Measurements from ENCODE around the gene SMC1A.

Gene SMC1A

DNA sequence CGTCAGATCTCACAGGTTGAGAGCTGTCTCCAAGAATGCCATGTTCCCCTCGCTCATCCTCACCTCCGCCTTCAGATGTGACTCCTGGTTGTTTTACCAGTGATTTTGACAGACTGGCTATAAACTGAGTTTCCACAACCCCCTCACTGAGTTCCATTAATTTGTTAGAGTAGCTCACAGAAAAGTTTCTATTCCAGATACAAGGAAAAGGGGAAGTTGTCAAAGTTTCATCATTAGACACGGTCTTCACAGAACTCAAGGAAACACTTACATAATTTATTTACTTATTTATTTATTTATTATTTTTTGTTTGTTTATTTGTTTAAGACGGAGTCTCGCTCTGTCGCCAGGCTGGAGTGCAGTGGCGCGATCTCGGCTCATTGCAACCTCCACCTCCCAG is 85.4 kb downstream of the SMC1A start:
- H3K27me3 ChIP-seq (replicated peaks; ENCODE audit: control insufficient read depth, insufficient read depth, low read length), result no peaks in the 10 kb centered on the region
- H3K36me3 ChIP-seq (ENCODE audit: control insufficient read depth, insufficient read depth, low read length), result no peaks in the 10 kb centered on the region
- TF ChIP-seq, protein P1, sequence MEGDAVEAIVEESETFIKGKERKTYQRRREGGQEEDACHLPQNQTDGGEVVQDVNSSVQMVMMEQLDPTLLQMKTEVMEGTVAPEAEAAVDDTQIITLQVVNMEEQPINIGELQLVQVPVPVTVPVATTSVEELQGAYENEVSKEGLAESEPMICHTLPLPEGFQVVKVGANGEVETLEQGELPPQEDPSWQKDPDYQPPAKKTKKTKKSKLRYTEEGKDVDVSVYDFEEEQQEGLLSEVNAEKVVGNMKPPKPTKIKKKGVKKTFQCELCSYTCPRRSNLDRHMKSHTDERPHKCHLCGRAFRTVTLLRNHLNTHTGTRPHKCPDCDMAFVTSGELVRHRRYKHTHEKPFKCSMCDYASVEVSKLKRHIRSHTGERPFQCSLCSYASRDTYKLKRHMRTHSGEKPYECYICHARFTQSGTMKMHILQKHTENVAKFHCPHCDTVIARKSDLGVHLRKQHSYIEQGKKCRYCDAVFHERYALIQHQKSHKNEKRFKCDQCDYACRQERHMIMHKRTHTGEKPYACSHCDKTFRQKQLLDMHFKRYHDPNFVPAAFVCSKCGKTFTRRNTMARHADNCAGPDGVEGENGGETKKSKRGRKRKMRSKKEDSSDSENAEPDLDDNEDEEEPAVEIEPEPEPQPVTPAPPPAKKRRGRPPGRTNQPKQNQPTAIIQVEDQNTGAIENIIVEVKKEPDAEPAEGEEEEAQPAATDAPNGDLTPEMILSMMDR (IDR thresholded peaks at IDR 0.05; ENCODE audit: insufficient read depth, low read length, poor library complexity, severe bottlenecking), result no peak
- no peak overlapping the region for H3K4me3 ChIP-seq (replicated peaks; ENCODE audit: low read depth, low read length)
- DNase-seq (ENCODE audit: extremely low read depth, insufficient read length), result no peak

DNA sequence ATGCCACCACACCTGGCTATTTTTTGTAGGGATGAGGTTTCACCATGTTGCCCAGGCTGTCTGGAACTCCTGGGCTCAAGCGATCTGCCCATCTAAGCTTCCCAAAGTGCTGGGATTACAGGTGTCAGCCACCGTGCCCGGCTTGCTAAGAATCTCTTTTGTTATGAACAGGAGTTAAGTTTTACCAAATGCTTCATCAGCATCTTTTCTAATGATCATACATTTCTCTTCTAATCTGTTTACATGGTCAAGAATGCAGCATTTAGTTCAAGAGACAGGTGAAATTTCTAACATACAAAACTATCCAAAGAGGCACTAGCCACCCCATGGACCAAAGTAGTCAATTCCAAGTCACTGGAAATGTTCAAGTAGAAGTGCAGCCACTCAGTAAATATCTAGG is 88.6 kb downstream of the SMC1A start:
- TF ChIP-seq, protein P1 (IDR thresholded peaks at IDR 0.05; ENCODE audit: insufficient read depth, low read length, poor library complexity, severe bottlenecking), result no peak
- no peak for DNase-seq (ENCODE audit: extremely low read depth, insufficient read length)
- no peaks in the 10 kb centered on the region for H3K36me3 ChIP-seq (ENCODE audit: control insufficient read depth, insufficient read depth, low read length)
- no peaks in the 10 kb centered on the region for H3K27me3 ChIP-seq (replicated peaks; ENCODE audit: control insufficient read depth, insufficient read depth, low read length)
- H3K4me3 ChIP-seq (replicated peaks; ENCODE audit: low read depth, low read length), result no peak overlapping the region

DNA sequence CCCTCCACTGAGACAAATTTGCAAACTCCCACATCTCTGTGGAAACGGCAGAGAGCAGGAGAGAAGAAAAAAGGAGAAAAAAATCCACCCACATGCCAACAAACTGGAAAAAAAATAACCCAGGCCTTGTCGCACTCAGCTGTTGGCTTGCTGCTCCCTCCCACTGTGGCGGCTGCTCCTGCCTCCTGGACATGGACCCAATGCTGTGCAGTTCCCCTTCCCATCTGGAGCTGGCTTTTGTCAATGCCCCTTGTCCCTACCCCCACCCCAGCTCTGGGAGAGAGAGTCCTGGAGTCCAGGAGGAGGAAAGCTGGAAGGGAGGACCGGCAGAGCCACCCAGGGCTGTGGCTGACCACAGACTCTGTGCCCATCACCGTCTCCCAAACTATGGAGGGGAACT is 90.2 kb downstream of the SMC1A start:
- DNase-seq (ENCODE audit: extremely low read depth, insufficient read length), result no peak
- Histone ChIP-seq H3K27me3 (replicated peaks; ENCODE audit: control insufficient read depth, insufficient read depth, low read length) (no peaks in the 10 kb centered on the region), H3K4me3 (replicated peaks; ENCODE audit: low read depth, low read length) (no peak overlapping the region), H3K36me3 (ENCODE audit: control insufficient read depth, insufficient read depth, low read length) (no peaks in the 10 kb centered on the region)
- TF ChIP-seq, protein P1 (IDR thresholded peaks at IDR 0.05; ENCODE audit: insufficient read depth, low read length, poor library complexity, severe bottlenecking), result no peak

DNA sequence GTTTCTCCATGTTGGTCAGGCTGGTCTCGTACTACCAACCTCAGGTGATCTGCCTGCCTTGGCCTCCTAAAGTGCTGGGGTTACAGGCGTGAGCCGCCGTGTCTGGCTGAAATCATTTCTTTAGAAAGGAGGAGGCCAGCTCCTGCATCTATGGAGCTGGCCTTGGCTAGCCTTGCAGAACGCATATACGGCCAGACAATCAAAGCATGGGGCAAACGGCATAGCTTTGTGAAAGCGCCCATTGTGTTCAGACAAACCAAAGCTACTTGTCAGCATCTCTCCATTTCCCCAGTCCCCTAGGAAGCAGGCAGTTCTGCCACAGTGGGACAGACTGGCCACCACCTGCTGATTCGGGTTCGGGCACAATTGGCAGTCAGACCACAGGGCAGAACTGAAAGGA is 92.1 kb downstream of the SMC1A start:
- TF ChIP-seq, protein P1 (IDR thresholded peaks at IDR 0.05; ENCODE audit: insufficient read depth, low read length, poor library complexity, severe bottlenecking), result no peak
- no peak for DNase-seq (ENCODE audit: extremely low read depth, insufficient read length)
- H3K4me3 ChIP-seq (replicated peaks; ENCODE audit: low read depth, low read length), result no peak overlapping the region
- H3K27me3 ChIP-seq (replicated peaks; ENCODE audit: control insufficient read depth, insufficient read depth, low read length), result no peaks in the 10 kb centered on the region; the same call in 1 of the 2 replicates
- H3K36me3 ChIP-seq (ENCODE audit: control insufficient read depth, insufficient read depth, low read length), result no peaks in the 10 kb centered on the region

DNA sequence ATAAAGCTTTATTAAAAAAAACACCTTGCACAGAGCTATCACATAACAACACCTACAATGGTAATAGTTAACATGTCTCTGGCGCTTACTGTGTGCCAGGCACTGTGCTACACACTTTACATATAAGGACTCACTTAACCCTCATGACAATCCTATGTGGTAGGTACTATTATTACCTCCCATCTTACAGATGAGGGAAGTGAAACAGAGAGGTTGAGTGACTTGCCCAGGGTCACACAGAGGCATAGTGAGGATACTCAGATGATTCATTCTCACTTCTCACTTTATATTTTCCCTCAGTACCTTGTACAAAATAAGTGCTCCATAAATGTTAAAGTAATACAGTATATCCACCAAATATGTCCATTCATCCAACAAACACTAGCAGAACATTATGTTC is 97.7 kb downstream of the SMC1A start:
- TF ChIP-seq, protein P1 (IDR thresholded peaks at IDR 0.05; ENCODE audit: insufficient read depth, low read length, poor library complexity, severe bottlenecking), result no peak
- DNase-seq (ENCODE audit: extremely low read depth, insufficient read length), result no peak
- no peaks in the 10 kb centered on the region for H3K36me3 ChIP-seq (ENCODE audit: control insufficient read depth, insufficient read depth, low read length)
- no peaks in the 10 kb centered on the region; the same call in none of the 2 replicates for H3K27me3 ChIP-seq (replicated peaks; ENCODE audit: control insufficient read depth, insufficient read depth, low read length)
- H3K4me3 ChIP-seq (replicated peaks; ENCODE audit: low read depth, low read length), result no peak overlapping the region

Measured in GM06990 (cell line).